HT1080 (cell line): ENCODE results near the gene PMVK. TPM values are rescaled to one million over a fixed set of nuclear protein-coding genes. Genes with fewer than 3 reads are reported as not detected.

Source experiments
- DNase-seq: peaks from one replicate; pipeline ENCODE4 v3.0.0-alpha.2; 2015; ENCODE audit warnings: low read depth
- small RNA-seq: library from RNA; depleted of rRNA; stranded (forward); fragments of <200 nt; gene quantifications from one replicate; pipeline ENCODE3, GENCODE V24; 2014
- total RNA-seq: library from RNA; depleted of rRNA; stranded (reverse); fragments of >200 nt; shearing (Covaris generic); gene quantifications from 2 replicates; pipeline ENCODE4 v1.2.3, GENCODE V29; 2014; rRNA removed

The PMVK gene
- total RNA-seq, 1 experiment from 2014 or later: 10.8 TPM

DNA sequence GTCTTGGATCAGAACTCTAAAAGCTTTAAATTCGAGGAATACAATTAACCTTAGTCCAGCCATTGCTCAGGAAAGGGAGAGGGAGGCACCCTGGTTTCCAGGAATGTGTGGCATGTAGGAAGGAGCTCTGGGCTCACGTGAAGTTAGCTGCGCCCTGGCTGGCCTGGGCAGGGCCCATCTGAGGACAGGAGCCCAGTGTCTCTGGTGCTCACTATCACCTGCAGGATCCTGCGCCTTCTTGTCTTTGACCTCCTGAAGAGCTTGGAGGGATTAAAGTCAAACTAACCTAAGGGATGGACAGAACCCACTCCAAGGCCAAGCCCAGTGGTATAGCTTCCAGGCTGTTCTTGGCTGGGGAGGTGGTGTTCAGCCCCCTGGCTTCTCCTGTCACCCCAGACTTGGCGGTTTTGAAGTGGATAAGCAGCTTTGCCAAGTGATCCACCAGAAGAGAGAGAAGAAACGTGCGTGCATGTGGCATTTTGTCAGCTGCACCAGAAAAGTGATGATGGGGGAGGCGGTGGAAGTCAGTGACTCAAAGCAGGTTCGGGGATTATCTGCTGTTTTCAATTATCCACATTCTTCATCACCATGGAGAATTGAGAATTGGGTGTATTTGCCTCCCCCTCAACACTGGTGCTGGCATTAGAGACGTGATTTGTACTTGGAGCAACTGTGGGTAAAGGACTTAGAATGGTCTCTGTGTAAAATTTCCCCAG is 54.5 kb downstream of the PMVK start:
- DNase-seq: no peak

DNA sequence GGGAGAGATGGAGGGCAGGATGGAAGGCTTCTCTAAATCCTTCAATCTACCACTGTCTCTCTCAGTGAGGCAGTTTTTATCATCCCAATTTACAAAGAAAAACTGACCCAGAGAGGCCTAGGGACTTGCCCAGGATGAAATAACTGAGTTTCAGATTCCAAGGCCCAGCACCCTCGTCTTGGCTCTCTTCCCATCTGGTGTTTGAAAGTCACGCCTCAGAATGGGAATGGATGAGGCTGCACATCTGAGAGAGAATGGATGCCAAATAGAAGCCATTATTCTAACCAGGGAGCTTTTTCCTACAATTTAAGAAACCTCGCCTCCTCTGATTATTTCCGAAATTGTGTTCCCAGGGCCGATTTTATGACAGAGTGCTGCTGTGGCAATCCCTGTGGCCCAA is 55.8 kb downstream of the PMVK start:
- no peak for DNase-seq

DNA sequence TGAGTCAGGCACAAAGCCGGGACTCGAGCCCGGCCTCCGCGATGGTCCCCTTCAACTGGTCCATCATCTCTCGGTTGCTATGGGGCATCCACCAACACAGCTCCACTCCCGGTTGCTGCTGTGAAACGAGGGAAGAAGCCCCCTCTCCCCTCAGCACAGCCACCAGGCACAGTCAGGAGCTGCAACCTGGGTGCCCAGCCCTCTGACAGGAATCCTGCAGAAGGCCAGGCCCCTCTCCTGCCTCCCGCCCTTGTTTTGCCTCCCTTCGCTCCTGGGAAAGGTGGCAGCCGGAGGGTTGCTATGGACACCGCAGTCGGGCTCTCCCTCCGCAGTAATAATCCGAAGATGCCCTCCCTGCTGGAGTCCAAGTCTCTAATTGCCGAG is 57.5 kb downstream of the PMVK start:
- no peak for DNase-seq

DNA sequence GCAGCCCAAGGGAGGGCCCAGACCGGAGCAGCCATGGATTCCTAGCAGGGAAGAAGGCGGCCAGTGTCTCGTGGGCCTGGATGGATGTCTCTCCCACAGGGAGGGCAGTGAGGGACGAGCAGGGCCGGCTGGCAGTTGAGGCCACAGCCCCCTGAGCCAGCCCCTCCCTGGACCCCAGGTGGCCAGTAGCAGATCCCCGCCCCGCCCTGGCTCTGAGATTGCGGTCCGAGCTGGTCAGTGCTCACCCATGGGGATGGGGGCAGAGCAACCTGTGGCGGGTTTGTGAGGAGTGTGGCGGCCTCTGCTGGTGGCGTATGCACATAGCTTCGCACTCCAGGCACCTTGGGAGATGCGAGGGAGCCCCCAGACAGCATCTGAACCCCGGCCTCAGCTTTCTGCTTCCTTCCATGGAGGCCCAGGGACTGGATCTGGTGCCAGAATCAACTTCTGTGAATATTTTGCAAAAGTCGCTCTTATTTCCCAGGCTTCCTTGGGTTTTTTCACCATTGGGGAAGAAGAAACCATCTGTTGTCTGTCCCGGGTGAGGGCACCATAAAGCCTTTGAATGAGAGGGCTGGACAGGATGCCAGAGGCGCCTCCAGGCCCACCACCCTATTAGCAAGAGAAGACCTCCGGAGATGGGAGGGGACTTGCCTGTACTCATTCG is 58.0 kb downstream of the PMVK start:
- DNase-seq: peak; percentile 66

DNA sequence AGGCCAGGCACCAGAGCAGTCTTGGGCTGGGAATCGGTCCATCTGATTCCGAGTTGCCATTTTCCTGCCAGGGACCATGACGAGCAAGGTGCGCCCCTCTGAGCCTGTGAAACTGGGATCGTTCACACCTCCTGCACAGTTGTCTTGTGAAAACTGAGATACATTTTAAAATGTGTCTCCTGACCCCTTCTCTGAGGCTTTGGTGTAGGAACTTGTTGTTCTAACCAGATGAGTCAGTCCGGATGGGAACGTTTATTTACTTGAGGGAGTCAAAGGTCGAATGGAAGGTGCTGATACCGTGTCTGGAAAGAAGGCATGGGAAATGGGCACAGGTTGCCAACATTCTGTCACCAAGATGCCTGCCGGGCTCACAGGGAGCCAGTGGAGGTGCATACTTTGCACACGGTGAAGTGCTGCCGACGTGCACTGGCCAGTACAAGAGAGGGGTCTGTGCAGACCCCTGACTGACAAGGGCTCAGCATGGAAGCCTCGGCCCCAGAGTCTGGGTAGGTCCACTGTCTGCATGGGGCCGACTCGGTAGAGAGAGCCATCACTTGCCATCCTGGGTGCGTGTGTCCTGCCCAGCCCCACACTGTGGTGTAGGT is 59.0 kb downstream of the PMVK start:
- no peak for DNase-seq

DNA sequence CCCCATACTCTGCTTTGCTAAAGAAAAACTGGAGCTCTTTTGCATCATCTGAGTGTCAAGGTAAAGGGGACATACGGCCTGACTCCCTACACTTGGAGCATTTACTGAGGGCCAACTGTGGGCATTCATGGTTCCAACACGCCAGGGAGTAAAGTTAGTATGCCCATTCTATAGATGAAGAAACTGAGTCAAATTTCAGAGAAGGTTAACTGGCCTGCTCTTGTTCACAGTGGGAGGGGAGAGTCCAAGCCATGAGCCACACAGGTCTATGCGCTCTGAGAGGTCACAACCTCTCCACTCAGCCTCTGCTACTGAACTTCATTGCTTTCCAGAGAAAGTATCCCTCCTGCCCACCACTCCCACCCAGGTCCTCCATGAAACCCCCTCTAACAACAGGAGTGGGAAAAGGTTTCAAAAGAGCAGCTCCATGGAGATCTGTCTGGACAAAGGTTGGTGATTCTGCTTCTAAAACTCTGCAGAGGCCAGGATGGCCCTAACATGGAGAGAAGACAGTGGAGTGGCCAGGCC is 59.6 kb downstream of the PMVK start:
- no peak for DNase-seq

Small RNAs within 50 kb of the gene (small RNA-seq; reads per million reads assigned to genes)
- gene MIR4258 (not detected), gene RF00017 (not detected)

Other genes with a start within 250 kb of the PMVK start
- gene KCNN3, start 66.4 kb downstream of the PMVK start, total RNA-seq: 0.20 and 0.34 TPM in 2 replicates
- 12.0 and 13.9 TPM in 2 replicates for gene PBXIP1, start 19.4 kb upstream of the PMVK start, total RNA-seq
- 26.3 and 32.4 TPM in 2 replicates for gene PYGO2, start 25.1 kb upstream of the PMVK start, total RNA-seq
- gene SHC1, start 34.0 kb upstream of the PMVK start, total RNA-seq: 126 and 173 TPM in 2 replicates
- 210 and 222 TPM in 2 replicates for gene CKS1B, start 38.0 kb upstream of the PMVK start, total RNA-seq
- gene FLAD1, start 46.6 kb upstream of the PMVK start, total RNA-seq: 49.5 and 50.0 TPM in 2 replicates
- gene LENEP, start 56.9 kb upstream of the PMVK start, total RNA-seq: 0.64 TPM in 1 of 2 replicates, not detected in the other
- gene ZBTB7B, start 66.1 kb upstream of the PMVK start, total RNA-seq: 18.9 and 22.2 TPM in 2 replicates
- 0.03 TPM in 1 of 2 replicates, not detected in the other for gene DCST2, start 97.1 kb upstream of the PMVK start, total RNA-seq
- 0.17 TPM in 1 of 2 replicates, not detected in the other for gene DCST1, start 97.1 kb upstream of the PMVK start, total RNA-seq
- gene ADAM15, start 114.6 kb upstream of the PMVK start, total RNA-seq: 198 and 262 TPM in 2 replicates
- 8.4 and 11.0 TPM in 2 replicates for gene EFNA4, start 127.0 kb upstream of the PMVK start, total RNA-seq
- gene EFNA3, start 142.1 kb upstream of the PMVK start, total RNA-seq: 3.3 and 7.0 TPM in 2 replicates
- gene EFNA1, start 191.2 kb upstream of the PMVK start, total RNA-seq: 1.4 and 3.6 TPM in 2 replicates
- 36.9 and 42.2 TPM in 2 replicates for gene SLC50A1, start 199.1 kb upstream of the PMVK start, total RNA-seq
- 36.0 and 42.9 TPM in 2 replicates for gene DPM3, start 203.8 kb upstream of the PMVK start, total RNA-seq
- 126 and 170 TPM in 2 replicates for gene KRTCAP2, start 236.6 kb upstream of the PMVK start, total RNA-seq
- gene TRIM46, start 237.1 kb upstream of the PMVK start, total RNA-seq: 3.1 and 4.1 TPM in 2 replicates